ENCODE data around the gene IFNW1.
"Not testable (repeated sequence)": the region's sequence is repeated elsewhere in the genome, so short reads cannot be mapped to it uniquely, and the experiment has no call there.

Gene IFNW1

DNA sequence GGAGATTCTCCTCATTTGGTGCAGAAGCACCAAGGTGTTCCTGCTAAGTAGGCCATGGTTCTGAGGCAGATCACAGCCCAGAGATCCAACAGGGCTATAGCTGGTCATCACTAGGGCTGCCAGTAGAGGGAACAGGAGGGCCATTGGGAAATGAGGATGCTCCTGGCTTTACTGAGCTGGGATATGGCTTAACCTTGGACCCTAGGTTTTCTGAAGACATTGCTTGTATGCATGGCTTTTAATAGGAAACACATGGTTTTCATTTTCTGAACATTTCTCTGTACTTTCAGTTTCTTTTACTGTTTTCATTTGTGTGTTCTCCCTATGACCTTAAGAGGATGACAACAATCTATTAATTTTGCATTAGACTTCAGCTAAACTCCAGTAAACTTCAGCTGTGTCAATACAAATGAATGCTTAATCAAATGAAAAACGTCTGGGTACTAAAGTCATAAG lies at the start of gene IFNW1:
TSS of gene IFNW1 (minus strand) at position 406 of the 456 bp plus-strand sequence. CDS start at position 144, 262 bp downstream.
- DNase-seq: no peak

DNA sequence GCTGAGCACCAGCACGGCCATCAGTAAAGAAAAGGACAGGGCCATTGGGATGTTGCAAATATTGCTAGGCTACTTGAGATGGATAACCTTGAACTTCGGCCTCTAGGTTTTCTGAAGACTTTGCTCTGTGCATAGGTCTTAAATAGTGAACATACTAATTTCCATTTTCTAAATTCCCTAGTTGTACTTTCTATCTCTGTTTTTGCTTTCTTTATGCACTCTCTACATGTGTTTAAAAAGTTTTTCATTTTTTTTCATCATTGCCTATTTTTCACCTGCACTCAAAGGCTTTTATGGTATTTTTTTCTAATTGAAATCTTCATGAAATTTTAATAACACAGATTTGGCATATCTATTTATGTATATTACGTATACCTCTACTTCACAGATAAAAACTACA lies 45.9 kb upstream of the IFNW1 start, which contains the start of gene IFNA4:
TSS of gene IFNA4 (minus strand) at position 101 of the 400 bp plus-strand sequence. CDS start at position 45, 56 bp downstream.
- not testable (repeated sequence) for DNase-seq

DNA sequence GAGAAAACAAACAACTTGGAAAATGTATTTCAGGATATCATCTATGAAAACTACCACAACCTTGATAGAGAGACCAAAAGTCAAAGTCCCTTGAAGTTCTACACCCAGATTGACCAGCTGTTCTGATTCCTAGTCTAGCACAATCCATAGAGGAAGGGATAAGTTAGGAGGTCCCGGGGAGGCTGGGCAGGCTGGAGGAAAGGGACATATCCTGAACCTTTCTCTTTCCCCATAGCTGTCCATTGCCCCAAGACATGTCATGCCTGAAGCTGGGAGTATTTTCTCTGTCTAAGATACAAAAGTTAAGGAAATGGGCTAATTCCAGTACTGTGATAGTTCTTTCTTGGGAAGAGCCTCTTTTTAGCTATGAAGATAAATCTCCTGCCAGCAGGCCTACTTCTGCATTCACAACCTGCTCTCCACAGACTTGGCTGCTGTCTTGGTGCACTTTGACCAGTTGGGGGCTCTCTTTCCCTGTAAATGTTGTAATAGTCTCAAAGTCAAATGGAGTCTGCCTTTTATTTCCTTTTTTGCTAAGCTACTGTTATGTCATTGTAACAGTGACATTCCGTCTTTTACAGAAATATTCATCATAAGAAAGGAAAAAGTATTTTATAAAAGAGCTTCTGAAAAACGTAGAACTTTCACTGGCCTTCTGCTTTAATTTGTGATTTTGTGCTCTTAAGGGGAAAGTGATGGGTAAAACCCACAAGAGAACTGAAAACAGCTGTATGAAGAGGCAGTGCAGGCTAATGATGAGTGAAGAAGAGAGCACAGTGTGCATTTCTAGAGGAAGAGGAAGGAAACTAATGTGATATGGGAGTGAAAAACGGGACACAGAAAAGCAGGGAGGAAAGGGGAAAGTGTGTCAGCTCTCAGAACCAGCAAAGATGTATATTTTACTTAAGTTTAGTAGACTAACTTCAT lies 41.4 kb upstream of the IFNW1 start:
- DNase-seq: not testable (repeated sequence)

DNA sequence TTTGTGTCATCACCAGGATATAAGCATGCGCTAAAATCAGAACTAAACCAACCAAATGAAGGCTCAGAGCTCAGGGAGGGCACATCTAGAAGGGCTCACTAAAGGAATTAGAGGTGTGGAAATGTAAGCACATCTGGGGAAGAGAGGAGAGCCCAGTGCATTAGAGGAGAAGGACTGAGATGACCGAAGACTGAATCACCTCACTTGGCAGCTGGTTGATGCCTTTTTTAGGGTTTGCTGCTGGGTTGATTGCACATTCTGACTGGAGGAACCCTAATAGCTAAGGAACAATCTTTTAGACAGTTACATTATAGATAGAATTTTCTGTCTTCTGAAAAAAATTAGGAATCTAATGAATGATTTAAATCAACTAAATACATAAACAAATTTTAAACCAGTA lies 33.0 kb upstream of the IFNW1 start:
- DNase-seq: no peak

DNA sequence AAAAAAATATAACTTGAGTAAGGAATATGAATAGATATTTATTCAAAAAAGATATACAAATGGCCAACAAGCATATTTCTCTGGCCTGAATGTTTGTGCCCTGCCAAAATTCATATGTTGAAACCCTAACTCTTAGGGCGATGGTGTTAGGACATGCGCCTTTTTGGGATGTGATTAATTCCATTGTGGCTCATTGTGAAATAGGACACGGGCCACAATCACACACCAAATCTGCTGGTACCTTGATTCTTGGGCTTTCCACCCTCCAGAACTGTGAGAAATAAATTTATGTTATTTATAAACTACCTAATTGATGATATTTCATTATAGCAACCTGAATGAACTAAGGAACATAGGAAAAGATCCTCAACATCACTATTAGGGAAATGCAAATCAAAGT lies 30.5 kb upstream of the IFNW1 start:
- no peak for DNase-seq

DNA sequence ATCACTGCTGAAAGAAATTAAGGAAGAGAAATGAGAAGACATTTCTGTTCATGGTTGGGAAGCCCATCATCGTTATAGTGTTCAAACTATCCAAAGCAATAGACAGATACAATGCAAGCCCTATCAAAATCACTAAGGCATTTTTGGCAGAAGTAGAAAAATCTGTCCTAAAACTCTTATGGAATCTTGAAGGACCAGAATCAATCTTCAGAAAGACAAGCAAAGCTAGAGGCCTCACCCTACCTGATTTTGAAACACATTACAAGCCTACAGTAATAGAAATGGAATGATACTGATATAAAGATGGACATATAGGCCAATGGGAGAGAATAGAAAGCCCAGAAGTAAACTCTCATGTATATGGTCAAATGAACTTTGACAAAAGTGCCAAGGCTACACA lies 29.7 kb upstream of the IFNW1 start:
- DNase-seq: no peak

DNA sequence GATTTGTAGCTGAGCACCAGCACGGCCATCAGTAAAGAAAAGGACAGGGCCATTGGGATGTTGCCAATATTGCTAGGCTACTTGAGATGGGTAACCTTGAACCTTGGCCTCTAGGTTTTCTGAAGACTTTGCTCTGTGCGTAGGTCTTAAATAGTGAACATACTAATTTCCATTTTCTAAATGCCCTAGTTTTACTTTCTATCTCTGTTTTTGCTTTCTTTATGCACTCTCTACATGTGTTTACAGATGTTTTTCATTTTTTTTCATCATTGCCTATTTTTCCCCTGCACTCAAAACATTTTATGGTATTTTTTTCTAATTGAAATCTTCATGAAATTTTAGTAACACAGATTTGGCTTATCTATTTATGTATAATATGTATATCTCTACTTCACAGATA lies 24.9 kb upstream of the IFNW1 start, which contains the start of gene IFNA21:
TSS of gene IFNA21 (minus strand) at position 101 of the 400 bp plus-strand sequence. CDS start at position 53, 48 bp downstream.
- DNase-seq: not testable (repeated sequence)

DNA sequence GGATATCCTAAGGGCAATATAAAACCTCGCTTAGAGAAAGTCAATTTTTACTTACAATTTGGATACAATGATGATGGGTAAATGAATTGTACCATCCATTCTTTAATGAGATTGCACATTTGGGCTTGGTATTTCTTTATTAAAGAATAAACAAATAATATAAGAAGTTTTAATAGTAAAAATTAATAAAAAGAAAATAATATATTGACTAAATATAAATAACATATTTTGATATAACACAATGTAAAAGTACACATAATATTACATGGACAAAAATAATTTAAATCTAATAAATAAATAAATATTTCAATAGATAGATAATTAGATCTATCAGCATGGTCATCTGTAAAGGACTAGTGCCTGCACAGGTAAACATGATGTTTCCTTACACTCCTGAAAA lies 23.9 kb upstream of the IFNW1 start:
- DNase-seq: no peak

DNA sequence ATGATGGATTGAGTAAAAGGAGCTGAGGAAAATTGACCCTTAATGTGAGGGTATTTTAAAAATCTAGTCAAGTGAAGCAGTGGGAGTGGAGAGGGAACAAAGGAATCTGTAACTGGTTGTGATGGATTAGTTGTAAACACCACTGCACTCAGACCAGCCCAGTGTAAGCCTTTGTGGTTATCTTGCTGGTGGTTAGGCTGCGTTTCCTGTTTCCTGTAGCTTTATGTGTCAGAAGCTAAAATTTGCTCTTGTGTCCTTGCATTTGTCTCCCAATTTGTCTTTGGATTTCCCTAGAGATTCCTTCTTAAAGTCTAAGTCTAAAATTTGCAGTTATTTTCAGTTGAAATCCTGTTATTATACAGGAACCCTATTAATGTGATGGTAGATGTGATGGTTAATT lies 18.5 kb upstream of the IFNW1 start:
- no peak for DNase-seq

DNA sequence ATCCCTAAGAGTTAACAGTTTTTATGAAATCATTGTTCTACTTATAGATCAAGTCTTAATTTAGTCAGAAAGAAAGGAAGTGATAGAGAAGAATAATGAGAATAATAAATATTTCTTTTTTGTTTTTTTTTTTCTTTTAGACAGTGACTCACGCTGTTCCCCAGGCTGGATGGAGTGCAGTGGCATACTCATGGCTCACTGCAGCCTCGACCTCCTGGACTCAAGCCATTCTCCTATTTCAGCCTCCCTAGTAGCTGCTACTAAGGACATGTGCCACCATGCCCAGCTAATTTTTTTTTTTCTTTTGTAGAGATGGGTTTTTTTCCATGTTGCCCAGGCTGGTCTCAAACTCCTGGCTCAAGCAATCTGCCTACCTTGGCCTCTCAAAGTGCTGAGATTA lies 13.9 kb upstream of the IFNW1 start:
- DNase-seq: no peak

DNA sequence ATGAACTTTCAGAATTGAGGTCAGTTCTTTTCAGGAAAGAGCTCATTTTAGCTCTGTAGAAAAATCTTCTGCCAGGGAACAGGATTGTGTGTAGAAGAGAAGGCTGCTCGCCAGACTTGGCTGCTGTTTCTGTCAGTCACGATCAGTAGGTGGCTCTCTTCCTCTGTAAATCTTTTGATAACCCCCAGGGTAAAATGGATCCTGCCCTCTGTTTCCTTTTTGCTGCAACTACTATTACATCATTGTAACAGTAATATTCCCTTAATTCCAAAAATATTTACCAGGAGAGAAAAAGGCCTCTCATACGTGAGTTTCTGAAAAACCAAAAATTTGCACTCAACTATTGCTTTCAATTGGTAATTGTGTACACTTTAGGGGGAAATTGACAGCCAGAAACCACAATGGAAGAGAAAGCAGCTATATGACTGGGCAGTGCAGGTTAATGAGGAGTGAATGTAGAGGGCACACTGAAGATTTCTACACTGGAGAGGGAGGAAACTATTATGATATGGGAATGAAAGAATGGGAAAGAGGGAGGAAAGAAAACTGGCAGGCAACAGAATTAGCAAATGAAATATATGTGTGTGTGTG lies 12.5 kb upstream of the IFNW1 start:
- no peak for DNase-seq

DNA sequence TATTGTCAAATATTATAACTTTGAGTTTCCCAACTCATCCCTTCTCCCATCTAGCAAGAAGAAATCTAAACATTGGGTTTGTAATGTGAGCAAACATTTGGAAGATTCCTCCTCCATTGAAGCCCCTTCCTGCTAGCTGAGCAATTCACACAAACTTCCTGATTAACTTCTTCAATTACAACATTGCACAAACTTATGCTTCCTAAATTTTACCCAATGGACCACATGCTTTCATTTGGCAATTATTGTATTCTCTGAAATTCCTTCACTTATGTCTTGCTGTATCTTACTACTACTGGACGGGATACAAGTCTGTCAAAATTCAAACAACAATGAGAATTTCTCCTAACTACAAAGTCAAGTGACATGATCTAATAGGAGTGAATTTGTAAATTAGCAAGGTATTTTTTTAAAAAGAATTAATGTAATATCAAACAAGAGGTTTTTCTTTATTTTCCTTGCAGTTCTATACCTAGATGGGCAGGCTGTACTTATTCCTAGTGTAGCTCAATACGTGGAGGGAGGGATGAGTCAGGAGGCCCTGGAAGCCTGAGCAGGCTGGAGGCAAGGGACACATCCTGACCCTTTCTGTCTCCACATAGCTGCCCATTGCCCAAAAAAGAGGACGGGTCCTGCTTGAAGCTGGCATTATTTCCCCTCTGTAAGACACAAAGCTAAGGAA lies 11.8 kb upstream of the IFNW1 start:
- no peak for DNase-seq

DNA sequence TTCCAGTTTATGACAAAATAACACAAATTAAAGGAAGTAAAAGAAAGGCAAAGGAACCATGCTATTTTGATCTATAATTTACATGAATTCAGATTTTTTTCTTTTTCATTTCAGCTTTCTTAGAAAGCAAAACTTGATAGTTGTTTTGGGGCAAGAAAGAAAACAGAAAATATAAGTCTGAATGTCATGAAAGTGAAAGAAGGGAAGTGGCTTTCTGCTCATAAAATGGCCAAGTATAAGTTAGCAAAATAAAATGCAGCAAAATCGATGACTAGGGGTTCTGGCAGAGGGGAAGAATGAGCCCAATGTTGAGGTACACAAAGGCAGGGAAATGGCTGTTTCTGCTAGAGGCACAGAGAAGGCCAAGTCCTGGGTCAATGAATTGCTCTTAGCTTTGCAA lies 3.0 kb upstream of the IFNW1 start:
- no peak for DNase-seq

DNA sequence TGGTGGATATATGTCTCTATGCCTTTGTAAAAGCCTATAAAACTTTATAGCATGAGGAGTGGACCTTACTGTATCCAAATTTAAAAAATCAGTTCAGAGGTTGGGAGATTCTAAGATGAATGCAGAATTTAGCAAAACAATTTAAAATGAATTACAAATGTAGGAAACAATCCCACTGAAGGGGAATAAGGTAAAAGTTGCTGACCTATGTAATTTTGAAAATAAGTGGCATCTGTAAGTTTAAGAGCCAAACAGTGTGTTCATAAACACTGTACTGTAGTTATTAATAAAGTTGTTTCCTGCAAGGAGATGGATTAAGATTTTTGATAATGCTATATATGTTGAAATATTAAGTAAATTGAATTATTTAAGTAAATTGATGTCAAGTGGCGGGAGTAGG lies 4.6 kb downstream of the IFNW1 start:
- DNase-seq: no peak

DNA sequence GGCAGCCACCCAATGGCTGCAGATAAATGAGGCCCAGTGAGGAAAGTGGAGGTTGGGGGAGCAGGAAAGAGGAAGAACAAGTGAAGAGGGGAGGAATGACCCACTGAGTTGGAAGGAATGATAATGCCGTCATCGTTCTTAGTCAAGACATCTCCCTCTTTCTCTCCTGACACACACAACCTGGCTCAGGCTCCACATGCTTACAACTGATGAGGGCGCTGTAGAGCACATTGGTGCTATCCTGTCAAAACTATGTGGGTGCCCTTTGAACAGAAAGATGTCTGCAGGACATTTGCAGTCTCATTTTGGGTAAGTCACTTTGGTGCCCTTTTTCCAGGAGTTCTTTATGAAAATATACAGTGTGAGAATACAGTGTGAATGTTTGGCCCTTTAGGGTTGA lies 5.9 kb downstream of the IFNW1 start:
- no peak for DNase-seq

DNA sequence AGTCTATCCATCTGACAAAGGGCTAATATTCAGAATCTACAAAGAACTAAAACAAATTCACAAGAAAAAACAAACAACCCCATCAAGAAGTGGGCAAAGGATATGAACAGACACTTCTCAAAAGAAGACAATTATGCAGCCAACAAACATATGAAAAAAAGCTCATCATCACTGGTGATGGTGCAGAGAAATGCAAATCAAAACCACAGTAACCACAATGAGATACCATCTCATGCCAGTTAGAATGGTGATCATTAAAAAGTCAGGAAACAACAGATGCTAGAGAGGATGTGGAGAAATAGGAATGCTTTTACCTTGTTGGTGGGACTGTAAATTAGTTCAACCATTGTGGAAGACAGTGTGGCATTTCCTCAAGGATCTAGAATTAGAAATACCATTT lies 13.4 kb downstream of the IFNW1 start:
- DNase-seq: not testable (repeated sequence)

DNA sequence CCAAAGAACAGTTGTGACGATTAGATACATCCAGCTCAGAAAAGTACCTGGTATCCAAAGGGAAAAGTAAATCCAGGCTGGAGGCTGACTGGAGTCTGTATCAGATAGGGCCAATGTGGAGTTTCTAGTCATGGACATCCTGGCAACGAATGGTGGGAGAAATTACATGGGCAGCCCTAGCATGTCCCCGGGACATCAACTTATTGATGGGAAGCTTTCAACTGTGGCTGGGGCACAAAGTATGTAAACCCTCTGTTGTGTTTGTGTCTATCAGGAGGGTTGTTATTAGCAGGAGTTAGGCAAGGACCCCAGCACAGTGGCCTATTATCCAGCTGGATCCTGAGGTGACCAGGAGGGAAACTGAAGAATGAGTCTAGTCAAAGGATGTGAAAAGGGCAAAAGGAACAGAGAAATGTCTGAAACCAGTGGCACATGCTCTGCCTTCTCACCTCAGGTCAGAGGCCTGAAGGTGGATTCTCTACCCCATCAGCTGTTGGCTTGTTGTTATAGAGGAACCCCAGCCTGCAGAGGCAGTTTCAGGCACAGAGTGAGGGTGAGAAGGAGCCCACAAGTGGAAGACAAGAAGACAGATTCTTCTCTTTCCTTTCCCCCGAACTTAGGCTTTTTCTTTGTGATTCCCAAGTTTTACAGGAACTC lies 19.9 kb downstream of the IFNW1 start:
- no peak for DNase-seq

DNA sequence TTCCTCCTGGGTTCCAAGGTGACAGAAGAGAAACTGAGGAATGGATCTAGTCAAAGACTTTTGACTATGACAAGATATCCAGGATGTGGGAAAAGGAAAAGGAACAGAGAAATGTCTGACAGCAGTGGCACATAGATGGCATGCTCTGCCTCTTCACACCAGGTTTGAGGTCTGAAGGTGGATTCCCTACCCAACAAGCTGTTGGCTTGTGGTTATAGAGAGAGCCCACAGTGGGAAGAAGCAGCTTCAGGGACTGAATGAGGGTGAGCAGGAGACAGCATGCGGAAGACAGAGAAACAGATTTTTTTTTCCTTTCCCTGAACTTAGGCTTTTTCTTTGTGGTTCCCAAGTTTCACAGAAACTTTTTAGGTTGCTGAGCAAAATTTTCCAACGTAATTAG lies 20.6 kb downstream of the IFNW1 start:
- no peak for DNase-seq

DNA sequence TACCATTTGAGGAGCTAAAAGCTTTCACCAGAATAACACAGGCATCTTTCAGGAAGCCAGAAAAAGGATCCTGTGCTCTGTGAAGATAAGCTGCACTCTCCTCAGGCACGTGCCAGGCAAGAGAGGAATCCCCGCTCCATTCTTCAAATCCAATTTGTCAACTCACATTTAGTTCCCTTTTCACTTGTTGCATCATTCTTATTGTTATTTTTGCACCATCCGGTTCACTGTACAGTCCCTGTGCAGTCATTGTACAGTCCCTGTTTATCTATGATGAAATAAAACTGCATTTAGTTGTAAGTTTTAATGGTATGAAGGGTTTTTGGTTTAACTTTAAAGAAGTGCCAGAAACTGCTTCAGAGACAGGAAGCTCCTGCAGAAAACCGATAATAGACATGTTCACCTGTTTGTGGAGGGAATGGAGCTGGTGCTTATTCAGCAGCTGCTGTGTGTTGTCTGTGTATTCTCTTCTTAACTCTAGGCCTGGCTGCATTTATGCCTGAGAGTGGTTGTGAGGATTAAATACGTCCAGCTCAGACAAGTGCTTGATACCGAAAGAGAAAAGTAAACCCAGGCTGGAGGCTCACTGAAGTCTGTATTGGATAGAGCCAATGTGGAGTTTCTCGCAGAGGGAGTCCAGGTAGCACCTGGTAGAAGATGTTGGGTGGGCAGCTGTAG lies 22.4 kb downstream of the IFNW1 start:
- DNase-seq: no peak

DNA sequence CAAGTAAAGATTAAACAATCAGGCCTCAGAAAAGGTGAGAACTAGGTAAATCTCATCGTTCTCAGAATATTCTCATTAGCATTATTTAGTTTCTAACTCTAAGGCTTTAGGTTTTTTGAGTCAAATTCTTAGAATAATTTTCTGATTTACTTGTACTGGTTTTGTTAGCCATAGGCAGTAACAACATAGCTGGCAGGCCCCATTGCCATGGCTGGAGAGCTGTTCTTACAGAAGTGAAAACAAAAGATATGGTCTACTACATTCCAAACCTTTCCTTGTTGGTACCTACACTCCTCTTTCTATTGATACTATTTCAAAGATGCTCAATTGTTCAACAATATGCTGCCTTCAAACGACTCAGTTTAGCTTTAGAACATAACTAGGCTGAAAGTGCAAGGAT lies 27.3 kb downstream of the IFNW1 start:
- no peak for DNase-seq

DNA sequence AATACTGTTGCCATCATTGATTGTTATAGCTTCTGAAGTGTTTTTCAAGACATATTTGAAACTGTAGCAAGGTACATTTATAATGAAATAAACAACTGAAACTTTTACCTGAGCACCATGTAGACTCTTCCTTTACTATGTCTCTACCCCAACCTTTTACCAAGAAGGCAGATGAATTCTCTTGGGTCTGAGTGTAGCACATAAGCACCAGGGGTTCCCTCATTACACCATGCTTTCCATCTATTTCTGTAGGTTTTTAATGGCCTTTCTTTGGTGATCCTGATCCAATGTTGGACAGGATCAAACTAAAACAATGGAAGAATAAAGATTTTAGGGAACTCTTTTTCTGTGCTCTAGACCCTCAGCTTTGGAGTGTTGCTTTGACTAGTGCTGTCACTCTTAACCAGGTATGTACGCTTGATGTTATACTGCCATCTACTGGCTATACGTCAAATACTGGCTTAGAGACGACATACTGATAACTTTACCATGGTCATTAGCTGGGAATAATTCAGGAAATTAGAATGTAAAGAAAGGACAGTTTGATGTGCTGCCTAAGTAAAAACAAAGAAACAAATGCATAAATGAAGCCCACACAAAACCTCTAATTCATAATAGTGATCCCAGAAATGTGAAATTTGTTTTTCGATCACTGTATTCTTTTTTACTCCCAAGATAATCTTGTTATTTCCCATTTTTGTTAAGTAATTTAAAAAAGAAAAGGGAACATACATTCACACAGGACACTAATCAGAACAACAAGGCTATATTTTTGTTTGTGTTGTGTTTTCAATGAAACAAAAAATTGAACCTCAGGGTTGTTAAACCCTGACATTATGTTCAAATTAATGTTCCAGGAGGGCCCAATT lies 30.7 kb downstream of the IFNW1 start:
- no peak for DNase-seq

Measured in activated naive CD4-positive, alpha-beta T cell (primary cell).